DMS53 (cell line): ENCODE data around the gene CCDC27.

Source experiments
- DNase-seq: peaks from one replicate; lab custom pipeline; 2025; lab: John Stamatoyannopoulos, UW

CCDC27 gene

GRCh38 chr1:3718764-3719163, 33.5 kb upstream of the CCDC27 start:
- no peak for DNase-seq

GRCh38 chr1:3721955-3722465, 30.2 kb upstream of the CCDC27 start:
- DNase-seq, result no peak

GRCh38 chr1:3722846-3723245, 29.4 kb upstream of the CCDC27 start:
- no peak for DNase-seq

GRCh38 chr1:3724416-3725030, 27.7 kb upstream of the CCDC27 start:
- peak; percentile 82 for DNase-seq

GRCh38 chr1:3725366-3725765, 26.9 kb upstream of the CCDC27 start:
- no peak for DNase-seq

- DNase-seq, result no peak
Observed at GRCh38 chr1:3727042-3727824, 25.0 kb upstream of the CCDC27 start.

- no peak for DNase-seq
Observed at GRCh38 chr1:3727825-3728776, 24.1 kb upstream of the CCDC27 start.

GRCh38 chr1:3729594-3730542, 22.4 kb upstream of the CCDC27 start:
- no peak for DNase-seq

- no peak for DNase-seq
Observed at GRCh38 chr1:3730543-3731247, 21.6 kb upstream of the CCDC27 start.

- DNase-seq, result no peak
Observed at GRCh38 chr1:3731583-3732433, 20.4 kb upstream of the CCDC27 start.

GRCh38 chr1:3732434-3733093, 19.7 kb upstream of the CCDC27 start:
- no peak for DNase-seq

- DNase-seq, result no peak
Observed at GRCh38 chr1:3733094-3733882, 19.0 kb upstream of the CCDC27 start.

- no peak for DNase-seq
Observed at GRCh38 chr1:3733883-3734589, 18.2 kb upstream of the CCDC27 start.

GRCh38 chr1:3734602-3735001, 17.6 kb upstream of the CCDC27 start:
- DNase-seq, result no peak

GRCh38 chr1:3735027-3735681, 17.1 kb upstream of the CCDC27 start:
- DNase-seq, result no peak

GRCh38 chr1:3735688-3736087, 16.6 kb upstream of the CCDC27 start:
- no peak for DNase-seq

GRCh38 chr1:3736131-3736561, 16.1 kb upstream of the CCDC27 start:
- DNase-seq, result no peak
